GM12891 (cell line): ENCODE data around the gene TMEM200A.

Source experiments
- PAX5 ChIP-seq: IDR thresholded peaks from 2 replicates; pipeline ENCODE4 v1.6.1; 2011; ENCODE audit warnings: low read length, moderate library complexity, mild to moderate bottlenecking; ENCODE audit not compliant: insufficient read depth, severe bottlenecking
- POLR2A ChIP-seq: IDR thresholded peaks from 2 replicates; pipeline ENCODE4 v1.6.1; 2011; ENCODE audit warnings: low read depth, low read length, control low read depth
- POLR2AphosphoS5 ChIP-seq: IDR thresholded peaks from 2 replicates; pipeline ENCODE4 v1.6.1; 2011; ENCODE audit warnings: low read depth, low read length, control low read depth
- POU2F2 ChIP-seq: IDR thresholded peaks from 2 replicates; pipeline ENCODE4 v1.6.1; 2011; ENCODE audit warnings: low read depth, mild to moderate bottlenecking, control low read depth, low read length, moderate library complexity
- SPI1 ChIP-seq: IDR thresholded peaks from 2 replicates; pipeline ENCODE4 v1.6.1; 2011; ENCODE audit warnings: low read depth, low read length, control low read depth
- TAF1 ChIP-seq: IDR thresholded peaks from 2 replicates; pipeline ENCODE4 v1.6.1; 2011; ENCODE audit warnings: low read depth, low read length, control low read depth

- TF ChIP-seq POLR2A (no peak), POLR2AphosphoS5 (no peak), SPI1 (no peak), TAF1 (no peak), POU2F2 (no peak), PAX5 (no peak)
Observed at GRCh38 chr6:130385064-130385695, 19.4 kb downstream of the TMEM200A start.
